ENCODE data around the gene POLR3G.
A peak's percentile ranks its signal among the peaks of the same experiment; 100 is the strongest.

DNA sequence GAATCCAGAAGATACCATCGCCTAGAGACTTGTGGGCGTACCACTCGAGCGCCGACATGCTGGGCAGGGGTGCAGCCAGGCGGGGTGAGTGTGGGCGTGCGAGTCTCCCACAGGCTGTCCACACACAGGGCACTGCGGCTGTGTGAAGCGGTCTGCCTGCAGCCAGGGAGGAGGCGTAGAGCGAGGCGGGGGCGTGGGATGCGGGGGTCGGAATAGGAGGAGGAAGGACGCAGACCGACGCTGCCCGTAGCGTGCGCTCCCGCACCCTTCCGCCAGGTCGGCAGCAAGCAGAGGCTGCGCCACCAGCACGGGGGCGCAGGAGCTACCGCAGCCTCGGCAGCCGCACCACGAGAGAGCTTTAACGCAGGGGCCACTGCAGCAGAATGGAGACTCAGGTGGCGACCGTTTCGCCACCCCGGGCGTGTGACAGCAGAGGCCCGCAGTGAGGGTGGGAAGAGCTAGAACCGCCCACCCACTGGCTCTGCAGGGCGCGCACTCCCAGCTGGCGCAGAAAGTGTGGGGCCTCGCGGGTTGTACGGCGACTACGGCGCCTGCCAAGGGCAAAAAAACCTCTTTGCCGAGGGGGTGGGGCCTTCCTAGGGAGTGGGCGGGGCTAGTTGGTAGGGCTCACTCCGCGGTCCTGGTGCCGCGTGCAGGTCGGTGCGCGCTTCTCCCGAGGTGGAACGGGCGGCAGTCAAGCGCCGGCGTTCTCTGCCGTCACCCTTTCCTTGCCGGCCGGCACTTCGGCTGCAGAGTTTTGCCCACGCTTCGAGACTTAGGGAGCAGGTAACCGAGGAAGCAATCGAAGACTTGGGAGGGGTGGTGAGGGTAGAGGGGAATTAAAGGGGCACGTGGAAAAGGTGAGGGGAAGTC is at the start of gene POLR3G, which contains the start of gene MBLAC2:
- TF ChIP-seq, protein P1, sequence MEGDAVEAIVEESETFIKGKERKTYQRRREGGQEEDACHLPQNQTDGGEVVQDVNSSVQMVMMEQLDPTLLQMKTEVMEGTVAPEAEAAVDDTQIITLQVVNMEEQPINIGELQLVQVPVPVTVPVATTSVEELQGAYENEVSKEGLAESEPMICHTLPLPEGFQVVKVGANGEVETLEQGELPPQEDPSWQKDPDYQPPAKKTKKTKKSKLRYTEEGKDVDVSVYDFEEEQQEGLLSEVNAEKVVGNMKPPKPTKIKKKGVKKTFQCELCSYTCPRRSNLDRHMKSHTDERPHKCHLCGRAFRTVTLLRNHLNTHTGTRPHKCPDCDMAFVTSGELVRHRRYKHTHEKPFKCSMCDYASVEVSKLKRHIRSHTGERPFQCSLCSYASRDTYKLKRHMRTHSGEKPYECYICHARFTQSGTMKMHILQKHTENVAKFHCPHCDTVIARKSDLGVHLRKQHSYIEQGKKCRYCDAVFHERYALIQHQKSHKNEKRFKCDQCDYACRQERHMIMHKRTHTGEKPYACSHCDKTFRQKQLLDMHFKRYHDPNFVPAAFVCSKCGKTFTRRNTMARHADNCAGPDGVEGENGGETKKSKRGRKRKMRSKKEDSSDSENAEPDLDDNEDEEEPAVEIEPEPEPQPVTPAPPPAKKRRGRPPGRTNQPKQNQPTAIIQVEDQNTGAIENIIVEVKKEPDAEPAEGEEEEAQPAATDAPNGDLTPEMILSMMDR (IDR thresholded peaks at IDR 0.05) = peak in 11 of 12 donors; percentile 13 to 56 (median 44)
- peak in 1 of 2 donors; percentile 82 for TF ChIP-seq POLR2A (IDR thresholded peaks at IDR 0.05)

Data from heart left ventricle (tissue), 13 donors.